GM19455 (cell line): ENCODE measurements around the gene KERA.
A peak's percentile ranks its signal among the peaks of the same experiment; 100 is the strongest.
"Not testable (repeated sequence)": the region's sequence is repeated elsewhere in the genome, so short reads cannot be mapped to it uniquely, and the experiment has no call there.

ENCODE experiments used
- ATAC-seq: cut with Tn5 transposase; IDR thresholded peaks from one replicate; pipeline ENCODE4 v1.9.1; 2021; ENCODE audit not compliant: unreplicated experiment

The KERA gene, protein sequence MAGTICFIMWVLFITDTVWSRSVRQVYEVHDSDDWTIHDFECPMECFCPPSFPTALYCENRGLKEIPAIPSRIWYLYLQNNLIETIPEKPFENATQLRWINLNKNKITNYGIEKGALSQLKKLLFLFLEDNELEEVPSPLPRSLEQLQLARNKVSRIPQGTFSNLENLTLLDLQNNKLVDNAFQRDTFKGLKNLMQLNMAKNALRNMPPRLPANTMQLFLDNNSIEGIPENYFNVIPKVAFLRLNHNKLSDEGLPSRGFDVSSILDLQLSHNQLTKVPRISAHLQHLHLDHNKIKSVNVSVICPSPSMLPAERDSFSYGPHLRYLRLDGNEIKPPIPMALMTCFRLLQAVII

DNA sequence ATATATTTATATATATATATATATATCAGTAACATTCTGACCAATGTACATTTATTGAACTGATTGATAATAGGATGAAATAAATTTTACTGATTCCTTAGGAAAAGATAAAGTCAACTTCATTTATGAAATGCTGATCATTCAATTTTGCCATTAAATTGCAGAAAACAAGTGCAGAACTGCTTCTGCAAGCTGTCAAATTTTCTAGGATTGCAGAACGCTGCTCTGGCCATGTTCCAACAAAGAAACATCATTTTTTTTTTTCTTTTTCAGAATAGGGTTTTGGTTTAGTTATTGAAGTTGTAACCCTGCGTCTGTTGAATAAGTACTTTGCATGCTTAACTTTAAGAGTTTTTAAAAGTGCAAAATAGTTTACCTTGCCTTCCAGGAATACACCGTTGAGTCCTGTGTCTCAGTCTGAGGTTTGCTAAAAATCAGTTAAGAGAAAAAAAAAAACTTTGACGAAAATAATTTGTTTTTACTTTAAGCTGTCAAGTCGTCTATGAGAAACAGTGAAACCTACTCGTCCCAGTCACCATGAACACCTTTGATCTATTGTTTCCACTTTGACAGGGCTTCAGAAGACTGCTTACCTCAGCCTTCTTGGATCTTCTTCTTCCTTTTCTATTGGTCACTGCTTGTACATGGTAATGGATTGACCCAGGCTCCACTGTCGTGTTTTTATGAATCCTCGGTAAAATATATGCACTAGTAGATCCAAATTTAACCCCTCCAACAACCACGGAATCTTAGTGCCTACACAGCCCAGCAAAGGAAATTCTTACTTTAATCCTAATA is at the start of gene KERA:
Gene KERA, minus strand, starts transcription at position 657 of the 798 bp plus-strand sequence. CDS start 1,743 bp downstream, outside the sequence.
- ATAC-seq = no peak

DNA sequence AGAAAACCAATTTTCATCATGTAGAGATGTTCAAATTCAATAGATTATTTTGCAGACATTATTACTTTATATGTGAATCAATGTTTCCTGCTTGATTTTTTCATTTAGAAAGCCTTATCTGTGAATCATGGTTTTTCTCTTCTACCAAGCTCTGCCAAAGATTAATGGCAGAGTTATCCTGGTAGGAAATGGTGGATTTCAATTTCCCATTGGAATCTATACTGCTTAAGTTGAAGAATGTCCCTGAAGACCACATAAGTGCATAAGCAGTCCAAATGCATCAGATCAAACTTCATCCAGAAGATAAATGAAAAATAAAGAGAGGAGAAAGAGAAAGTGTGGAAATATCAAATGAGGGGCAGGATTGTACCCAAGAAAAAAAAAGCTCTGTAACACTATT is 48.5 kb upstream of the KERA start:
- no peak for ATAC-seq

DNA sequence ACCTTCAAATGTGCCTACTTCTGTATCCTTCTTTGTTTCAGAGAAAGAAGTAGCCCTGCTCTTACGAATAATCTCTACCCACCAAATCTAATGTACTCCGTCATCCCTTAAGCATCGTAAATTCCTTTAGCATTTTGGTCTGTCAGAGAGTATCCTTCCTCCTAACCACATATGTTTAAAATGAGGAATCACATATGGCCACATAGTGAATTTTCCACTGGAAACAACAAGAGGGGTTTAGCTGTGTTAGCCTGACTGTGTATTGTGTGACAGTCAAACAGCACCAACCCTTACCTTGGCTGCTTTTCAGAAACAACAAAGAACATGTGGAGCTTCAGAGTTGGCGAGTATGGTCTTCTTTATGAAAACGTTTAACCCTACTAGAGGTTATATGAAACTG is 48.0 kb upstream of the KERA start:
- no peak for ATAC-seq

DNA sequence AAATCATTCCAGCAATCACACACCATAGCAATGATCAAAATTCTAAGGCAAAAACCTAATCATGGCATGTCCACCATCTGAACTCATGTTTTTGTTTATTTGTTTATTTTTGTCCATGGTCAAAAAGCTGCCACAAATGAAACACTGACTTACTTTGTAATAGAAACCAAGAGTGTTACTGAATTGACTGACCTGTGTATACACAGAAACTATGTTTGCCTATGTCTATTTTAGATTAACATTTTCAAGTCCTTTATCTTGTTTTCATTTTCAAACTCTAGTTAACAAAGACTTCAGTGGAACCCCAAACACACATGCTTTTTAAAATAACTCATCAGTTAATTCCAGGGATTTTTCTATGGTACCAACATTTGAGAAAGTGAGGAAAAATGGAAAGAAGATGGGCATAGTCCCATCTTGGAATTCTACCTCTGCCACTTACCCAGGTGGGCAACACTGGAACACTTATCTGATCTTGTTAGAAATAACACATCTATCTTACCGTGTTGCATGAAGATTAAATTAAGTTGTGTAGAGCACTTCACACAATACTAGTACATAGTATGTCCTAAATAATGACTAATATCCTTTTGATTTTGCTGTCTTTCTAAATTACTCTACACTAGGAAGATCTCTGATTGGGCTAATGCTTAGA is 47.1 kb upstream of the KERA start:
- ATAC-seq = peak; percentile 76

DNA sequence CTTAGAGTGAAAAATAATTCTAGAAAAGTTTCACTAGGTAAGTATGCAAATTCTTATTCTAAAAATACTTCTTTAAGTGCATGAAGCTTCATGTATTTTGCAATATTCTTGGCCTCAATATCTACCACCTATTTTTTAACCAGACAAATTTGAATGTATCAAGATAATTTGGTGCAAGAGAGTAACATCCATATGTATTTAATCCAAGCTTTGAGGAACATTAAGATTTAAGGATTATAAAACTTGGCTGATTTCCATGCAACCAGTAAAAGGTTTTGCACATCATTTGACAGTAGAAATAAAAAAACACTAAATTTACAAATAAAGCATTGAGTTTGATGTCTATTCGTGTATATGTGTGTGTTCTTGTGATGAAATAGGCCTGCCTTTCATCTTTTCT is 45.8 kb upstream of the KERA start:
- no peak for ATAC-seq

DNA sequence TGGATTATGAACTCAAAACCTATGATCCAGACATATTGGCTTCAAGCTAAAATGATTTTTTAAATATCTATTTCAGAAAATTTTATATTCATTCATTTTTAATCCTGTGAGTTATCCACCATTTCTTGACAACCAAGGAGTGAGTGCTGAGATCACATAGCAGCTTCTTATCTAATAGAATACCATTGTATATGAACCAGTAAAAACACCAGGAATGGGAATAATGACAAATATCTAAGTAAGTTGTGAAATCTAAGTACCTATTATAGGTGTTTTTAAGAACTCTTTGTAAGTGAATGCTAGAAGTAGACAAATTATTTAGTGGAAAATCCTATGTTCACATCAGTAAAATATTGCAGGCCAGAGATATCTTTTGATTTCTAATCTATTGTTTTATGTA is 45.3 kb upstream of the KERA start:
- no peak for ATAC-seq

DNA sequence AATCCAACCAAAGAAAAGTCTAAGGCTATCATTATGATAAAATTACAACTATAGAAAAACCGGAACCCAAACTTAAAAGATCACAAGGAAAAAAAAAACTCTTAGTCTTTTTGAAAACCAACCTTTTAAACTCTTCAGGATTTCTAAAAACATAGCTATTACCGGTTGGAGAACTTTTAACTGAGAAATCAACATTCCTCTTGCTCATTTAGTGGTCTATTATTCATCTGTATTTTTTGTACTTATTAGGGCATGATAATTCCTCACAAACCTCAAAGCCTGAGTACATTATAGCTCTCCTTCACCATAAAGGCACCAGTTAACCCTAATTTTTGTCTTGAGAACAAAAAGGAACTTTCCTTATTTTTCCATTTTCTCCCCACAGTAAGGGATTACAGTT is 43.1 kb upstream of the KERA start:
- no peak for ATAC-seq

DNA sequence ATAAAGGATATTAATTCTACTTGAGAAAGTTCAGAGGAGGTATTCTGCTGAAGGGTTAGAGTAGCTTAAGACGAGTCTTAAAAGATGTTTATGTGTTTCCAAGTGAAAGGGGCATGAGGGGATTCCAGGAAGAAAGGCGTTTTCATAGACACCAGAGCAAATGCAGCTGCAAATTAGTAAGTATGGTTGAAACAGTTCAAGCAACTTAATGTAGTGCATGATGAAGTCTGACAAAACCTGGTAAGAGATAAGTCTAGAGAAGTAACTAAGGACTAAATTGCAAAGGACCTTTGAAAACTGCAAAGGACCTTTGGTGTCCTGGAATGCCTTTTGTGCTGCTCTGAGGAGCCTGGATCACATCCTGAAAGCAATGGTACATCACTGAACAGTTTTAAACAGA is 42.0 kb upstream of the KERA start:
- ATAC-seq = no peak

DNA sequence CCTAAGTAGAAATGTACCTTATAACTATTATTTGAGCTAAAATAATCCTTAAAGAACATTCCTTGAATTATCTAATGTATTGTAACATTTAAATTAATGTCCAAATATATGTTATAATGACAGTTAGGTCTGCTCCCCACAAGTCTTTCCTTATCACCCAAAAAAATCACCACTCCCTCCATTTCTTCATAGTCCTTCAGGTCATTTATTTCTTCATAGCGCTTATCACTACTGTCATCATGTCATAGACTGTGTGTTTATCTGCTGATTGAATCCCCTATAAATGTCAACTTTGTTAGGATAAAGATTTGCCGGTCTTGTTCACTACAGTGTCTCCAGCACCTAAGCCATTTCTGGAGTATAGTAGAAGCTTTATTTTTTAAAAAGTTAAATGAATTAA is 41.5 kb upstream of the KERA start:
- ATAC-seq = no peak

DNA sequence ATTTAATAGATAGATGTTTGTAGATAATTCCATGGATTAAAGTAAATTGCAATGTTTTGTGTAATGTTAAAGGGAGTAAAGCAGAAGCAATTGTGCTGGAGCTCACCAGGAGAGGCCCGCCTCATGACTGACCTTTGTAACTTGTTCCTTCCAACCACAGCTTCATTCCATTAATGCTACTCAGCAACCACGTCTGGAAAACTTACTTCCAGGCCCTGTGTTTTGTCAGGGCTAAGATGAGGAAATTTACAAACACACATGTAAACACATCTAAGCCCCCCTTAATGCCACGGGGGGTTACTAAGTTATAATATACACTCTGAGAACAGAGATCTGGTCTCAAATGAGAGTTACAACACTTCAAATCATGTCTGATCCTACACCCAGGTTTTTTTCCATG is 41.1 kb upstream of the KERA start:
- ATAC-seq = no peak

DNA sequence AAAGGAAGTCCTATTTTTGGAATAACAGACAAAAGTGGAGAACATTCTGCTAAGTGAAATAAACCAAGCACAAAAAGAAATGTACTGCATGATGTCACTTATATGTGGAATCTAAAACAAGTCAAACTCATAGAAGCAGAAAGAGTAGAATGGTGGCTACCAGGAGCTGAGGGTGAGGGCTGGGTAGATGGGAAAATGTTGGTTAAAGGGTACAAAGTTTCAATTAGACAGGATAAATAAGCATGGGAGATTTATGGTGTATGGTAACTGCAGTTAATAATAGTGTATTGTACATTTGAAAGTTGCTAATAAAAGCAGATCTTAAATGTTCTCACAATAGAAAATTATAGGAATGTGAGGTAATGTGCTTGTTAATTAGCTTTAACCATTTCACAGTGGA is 40.6 kb upstream of the KERA start:
- ATAC-seq = no peak

DNA sequence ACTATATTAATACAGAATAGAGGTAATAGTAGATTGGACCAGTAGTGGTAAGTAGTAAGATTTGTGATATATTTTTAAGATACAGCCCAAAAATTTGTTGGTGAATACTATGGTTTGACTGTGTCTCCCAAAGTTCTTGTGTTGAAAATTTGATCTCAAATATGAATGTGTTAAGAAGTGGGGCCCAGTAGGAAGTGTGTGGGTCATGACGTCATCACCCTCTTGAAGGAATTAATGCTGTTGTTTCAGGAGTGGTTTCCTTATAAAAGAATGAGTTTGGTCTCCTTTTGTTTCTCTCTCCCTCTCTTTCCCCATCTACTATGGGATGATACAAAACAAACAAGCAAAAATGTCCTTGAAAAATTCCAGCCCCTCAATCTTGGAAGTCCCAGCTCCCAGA is 37.1 kb upstream of the KERA start:
- ATAC-seq = no peak

DNA sequence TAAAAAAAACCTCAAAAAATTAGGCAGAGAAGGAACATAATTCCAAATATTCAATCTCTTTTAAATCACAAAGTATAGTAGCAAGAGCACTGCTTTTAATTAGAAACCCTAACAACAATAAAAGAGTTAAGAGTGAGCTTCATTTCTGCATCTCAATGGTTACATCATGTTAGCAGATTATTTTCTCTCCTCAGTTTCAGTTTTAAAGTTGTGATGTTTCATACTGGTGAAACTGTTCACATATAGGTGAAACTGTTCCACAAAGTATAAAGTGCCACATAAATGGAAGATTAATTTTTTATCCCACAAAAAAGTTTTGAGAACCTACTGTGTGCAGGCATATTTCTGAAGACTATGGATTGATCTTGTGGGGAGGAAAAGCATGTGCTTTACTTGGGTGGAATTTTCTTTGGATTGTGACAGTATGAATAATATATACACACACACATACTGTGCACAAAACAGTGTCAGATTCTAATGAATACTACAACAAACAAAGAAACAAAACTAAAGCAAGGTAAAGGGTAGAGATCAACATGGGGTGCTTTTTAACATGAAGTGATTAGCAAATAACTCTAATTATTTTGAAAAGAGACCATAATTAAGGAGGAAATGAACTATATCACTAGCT is 36.3 kb upstream of the KERA start:
- no peak for ATAC-seq

DNA sequence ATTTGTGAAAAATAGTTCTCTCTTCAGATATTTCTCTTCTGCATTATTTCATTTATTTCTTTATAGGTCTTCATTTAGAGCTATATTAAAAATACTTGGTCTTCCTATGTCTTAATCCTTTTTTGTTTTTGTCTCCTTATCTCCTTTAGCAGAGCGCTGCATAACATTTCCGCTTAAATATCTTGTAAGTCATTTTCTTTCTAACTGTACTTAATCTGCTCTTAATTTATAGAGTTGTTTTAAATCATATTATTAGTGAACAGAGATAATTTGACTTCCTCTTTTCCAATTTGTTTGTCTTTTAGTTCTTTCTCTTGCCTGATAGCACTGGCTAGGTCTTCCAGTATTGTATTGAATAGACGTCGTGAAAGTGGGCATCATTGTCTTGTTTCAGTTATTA is 35.5 kb upstream of the KERA start:
- no peak for ATAC-seq

DNA sequence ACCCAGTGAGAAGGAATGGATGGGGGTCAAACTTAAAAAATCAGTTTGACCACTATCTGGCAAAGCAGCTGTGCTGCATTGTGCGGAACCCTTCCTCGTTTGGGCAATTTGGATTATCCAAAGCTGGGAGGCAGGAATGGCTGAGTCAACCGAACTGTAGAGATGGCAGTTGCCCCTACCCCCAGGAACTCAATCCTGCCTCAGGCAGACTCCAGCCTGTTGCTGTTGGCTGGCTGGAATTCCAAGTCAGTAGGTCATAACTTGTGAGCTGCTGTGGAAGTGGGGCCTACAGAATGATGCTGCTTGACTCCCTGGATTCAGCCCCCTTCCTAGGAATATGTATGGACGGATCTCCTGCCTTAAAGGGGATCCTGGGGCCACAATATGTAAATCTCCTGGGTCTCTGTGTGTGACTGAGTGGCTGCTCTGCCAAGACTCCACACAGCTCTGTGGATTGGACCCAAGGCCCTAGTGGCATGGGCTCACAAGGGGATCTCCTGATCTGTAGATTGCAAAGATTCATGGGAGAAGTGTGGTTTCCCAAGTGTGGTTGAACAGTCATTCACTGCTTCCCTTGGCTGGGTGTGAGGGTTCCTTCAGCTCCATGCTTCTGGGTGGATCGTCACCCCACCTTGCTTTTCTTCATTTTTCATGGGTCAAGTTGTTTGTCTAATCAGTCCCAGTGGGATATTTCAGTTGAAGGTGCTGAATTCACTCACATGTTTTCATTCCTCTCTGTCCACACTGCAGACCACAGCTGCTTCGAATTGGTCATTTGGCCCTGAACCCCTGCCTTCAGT is 34.3 kb upstream of the KERA start:
- no peak for ATAC-seq

DNA sequence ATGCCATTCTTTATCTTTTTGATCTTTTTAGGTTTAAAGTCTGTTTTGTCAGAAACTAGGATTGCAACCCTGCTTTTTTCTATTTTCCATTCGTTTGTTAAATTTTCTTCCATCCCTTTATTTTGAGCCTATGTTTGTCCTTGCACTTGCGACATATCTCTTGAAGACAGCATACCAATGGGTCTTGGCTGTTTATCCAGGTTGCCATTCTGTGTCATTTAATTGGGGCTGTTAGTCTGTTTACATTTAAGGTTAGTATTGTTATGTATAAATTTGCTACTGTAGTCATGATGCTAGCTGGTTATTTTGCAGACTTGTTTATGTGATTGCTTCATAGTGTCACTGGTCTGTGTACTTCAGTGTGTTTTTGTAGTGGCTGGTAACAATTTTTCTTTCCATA is 32.1 kb upstream of the KERA start:
- not testable (repeated sequence) for ATAC-seq

DNA sequence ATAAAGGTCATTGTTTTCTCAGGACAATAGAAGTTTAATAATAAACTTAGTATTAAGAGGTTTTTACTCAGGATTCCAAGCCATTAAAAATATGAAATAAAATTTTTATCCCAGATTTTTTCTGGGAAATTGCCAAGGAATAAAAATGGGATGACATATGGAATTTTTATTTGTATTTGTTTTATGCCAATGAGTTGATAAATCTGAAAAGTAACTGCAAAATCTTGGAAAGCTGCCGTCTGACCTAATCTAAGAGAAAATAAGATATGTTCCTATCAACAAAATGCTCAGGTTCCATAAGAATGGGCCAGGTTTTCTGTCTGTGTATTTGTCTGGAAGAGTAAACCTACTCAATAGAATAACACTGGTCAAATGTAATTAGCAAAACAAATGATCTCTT is 22.2 kb upstream of the KERA start:
- ATAC-seq = no peak

DNA sequence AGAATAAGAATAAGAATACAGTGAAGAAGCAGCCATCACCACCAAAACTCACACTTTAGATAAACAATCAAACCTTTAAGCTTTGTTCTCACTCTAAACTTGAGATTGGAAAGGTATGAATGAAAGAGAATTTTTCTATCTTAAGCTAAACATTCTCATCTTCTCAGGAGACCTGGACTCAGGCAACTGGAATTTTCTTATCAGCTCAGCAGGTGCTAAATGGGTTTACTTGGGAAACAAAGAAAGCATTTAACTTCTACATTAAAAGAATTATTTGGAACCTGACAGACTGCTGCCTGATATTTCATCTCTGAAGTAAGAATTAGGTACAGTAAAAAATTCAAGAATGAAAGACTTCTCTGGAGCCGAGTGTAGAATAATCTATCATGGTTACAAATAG is 20.7 kb upstream of the KERA start:
- no peak for ATAC-seq

DNA sequence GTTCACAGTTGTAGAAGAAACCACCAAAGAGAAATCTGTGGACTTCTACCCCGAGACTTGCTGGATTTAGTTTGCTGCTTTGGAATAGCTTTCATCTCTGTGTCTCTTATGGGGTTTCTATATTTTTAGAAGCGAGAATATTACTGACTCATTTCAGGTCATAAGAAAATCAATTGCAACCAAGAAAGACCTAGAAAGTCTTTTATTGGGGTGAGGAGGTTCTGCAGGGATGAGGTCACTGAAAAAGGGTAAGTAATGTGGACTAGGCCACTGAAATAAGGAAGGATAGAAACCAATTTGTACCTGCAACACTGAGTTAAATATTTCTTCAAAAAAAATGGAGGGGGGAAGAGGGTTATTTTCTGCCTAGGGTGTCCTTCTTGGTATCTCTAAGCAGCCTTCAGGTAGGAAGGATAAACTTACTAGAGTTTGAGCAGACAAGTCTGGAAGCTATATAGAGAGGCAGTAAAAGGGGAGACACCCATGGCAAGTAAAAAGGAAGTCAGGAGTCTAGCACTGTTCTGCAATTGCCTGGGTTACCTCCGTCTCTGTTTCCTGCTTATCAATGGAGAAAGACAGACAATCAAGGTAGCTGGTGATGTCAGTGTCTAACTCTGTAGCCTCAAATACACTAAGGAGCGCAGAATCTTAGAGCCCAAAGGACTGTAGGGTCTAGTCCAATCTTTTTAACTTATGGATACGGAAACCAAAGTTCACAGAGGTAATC is 19.6 kb upstream of the KERA start:
- no peak for ATAC-seq

DNA sequence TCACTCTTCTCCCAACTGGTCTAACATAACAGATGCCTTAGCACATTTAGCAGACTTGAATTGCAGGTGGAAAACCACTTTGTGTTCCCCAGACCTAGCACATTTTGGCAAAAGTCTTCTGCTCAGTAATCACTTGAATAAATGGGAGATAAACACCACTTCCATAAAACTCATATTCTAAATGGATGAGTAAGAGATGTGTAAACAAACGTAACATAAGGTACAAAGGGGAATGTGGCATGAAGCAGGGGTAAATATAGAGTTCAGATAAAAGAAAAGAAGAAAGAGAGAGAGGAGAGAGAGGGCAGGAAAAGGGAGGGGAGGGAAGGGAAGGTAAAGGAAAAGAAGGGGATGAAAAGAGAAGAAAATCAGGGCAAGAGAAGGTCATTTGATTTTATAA is 17.0 kb upstream of the KERA start:
- ATAC-seq = no peak
